OCI-LY1 (cell line): ENCODE data around the gene UTP25.

Experiments used
- CTCF ChIP-seq: fragments of 200-600 bp; sonication (generic), shearing (Covaris generic); IDR thresholded peaks from 2 replicates; pipeline ENCODE4 v1.5.1; 2017; ENCODE audit warnings: mild to moderate bottlenecking, antibody characterized with exemption, low read length, moderate library complexity, mixed read lengths
- EZH2 ChIP-seq: fragments of 200-600 bp; sonication (generic), shearing (Covaris generic); IDR thresholded peaks from 2 replicates; pipeline ENCODE4 v1.8.0; 2017; ENCODE audit warnings: borderline replicate concordance, mixed run types, mild to moderate bottlenecking, antibody characterized with exemption, low read length, moderate library complexity, mixed read lengths

DNA sequence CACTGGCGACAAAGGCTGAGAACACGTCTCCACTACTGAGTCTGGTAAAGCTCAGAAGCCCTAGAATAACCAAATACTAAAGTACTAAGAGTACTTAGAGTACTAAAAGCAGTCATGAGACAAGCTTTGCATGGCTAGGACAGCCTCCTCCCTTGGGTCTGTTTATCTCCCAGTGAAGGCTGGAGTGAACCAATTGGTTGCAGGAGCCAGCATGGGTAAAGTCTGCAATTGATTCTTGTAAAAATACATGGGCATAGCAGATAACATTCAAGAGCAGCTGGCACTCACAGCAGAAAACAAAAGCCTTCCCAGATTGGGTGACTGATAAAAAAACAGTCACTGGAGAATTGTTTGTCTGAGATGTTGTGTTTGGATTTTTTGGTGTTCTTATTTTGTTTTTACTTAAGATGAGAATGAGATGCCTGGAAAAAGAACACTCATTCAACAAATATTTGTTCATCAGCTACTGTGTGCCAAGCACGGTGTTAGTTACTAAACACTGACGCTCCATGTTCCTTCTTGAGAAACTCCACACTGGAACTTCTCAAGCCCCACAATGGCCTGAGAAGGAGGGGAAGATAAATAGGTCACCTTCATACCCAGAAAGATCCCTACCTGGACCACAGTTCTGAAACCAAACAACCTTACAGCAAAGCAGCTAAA, 25.5 kb upstream of the UTP25 start:
- TF ChIP-seq CTCF (no peak), EZH2 (no peak)
